Neutrophil (primary cell): ENCODE results near the gene HSFX4.
"Not testable (repeated sequence)": the region's sequence is repeated elsewhere in the genome, so short reads cannot be mapped to it uniquely, and the experiment has no call there.

Experiments used
- H3K27ac ChIP-seq: fragments of 200-600 bp; sonication (generic); 2 replicates; pipeline ENCODE4 v1.5.1; 2016; ENCODE audit warnings: mild to moderate bottlenecking, moderate library complexity
- H3K27me3 ChIP-seq: fragments of 200-600 bp; sonication (generic); 2 replicates; pipeline ENCODE4 v1.6.0; 2016; ENCODE audit warnings: mild to moderate bottlenecking
- H3K36me3 ChIP-seq: fragments of 200-600 bp; sonication (generic); 2 replicates; pipeline ENCODE4 v1.5.1; 2017
- H3K4me1 ChIP-seq, 2 experiments: fragments of 200-600 bp in 1 of 2; sonication (generic) in 1 of 2; 1 replicate in 1 of 2; 2 replicates in 1 of 2; pipeline versions ENCODE4 v1.5.1 to v1.6.1; 2013 to 2016; ENCODE audit warnings: low read depth in 1 of 2, low read length in 1 of 2, mild to moderate bottlenecking in 1 of 2, moderate library complexity in 1 of 2; ENCODE audit not compliant: control insufficient read depth in 1 of 2, insufficient read depth in 1 of 2
- H3K4me3 ChIP-seq, 2 experiments: fragments of 200-600 bp in 1 of 2; sonication (generic) in 1 of 2; 1 replicate in 1 of 2; 2 replicates in 1 of 2; pipeline ENCODE4 v1.5.1; 2013 to 2016; ENCODE audit warnings: low read depth in 1 of 2, low read length in 1 of 2, mild to moderate bottlenecking in 1 of 2, moderate library complexity in 1 of 2
- H3K9me3 ChIP-seq: fragments of 200-600 bp; sonication (generic); 2 replicates; pipeline ENCODE4 v1.5.1; 2016
- TF ChIP-seq, protein P1 (sequence below): fragments of 200-600 bp; sonication (generic); IDR thresholded peaks from 2 replicates; pipeline ENCODE4 v1.5.1; 2016; ENCODE audit warnings: antibody characterized with exemption

HSFX4 gene, protein sequence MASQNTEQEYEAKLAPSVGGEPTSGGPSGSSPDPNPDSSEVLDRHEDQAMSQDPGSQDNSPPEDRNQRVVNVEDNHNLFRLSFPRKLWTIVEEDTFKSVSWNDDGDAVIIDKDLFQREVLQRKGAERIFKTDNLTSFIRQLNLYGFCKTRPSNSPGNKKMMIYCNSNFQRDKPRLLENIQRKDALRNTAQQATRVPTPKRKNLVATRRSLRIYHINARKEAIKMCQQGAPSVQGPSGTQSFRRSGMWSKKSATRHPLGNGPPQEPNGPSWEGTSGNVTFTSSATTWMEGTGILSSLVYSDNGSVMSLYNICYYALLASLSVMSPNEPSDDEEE

DNA sequence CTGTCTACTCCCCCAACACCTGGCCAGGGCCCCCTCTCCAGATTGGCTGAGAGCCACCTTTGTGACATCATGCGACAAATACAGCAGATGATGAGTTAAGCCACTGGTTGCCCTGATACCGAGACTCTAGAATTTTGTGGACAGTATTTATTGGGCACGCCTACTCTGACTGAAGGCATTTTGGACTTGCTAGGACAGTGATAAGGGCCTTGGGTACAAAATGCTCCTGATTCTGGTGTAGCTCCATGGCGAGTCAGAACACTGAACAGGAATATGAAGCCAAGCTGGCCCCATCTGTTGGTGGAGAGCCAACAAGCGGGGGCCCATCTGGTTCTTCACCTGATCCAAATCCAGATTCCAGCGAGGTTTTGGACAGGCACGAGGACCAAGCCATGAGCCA, at the start of gene HSFX4:
TSS of gene HSFX4 (plus strand) at position 174 of the 400 bp plus-strand sequence. CDS start at position 246, 72 bp downstream.
- H3K4me1 ChIP-seq, H3K4me3 ChIP-seq, H3K27me3 ChIP-seq, H3K27ac ChIP-seq, H3K36me3 ChIP-seq, H3K9me3 ChIP-seq: not testable (repeated sequence)

DNA sequence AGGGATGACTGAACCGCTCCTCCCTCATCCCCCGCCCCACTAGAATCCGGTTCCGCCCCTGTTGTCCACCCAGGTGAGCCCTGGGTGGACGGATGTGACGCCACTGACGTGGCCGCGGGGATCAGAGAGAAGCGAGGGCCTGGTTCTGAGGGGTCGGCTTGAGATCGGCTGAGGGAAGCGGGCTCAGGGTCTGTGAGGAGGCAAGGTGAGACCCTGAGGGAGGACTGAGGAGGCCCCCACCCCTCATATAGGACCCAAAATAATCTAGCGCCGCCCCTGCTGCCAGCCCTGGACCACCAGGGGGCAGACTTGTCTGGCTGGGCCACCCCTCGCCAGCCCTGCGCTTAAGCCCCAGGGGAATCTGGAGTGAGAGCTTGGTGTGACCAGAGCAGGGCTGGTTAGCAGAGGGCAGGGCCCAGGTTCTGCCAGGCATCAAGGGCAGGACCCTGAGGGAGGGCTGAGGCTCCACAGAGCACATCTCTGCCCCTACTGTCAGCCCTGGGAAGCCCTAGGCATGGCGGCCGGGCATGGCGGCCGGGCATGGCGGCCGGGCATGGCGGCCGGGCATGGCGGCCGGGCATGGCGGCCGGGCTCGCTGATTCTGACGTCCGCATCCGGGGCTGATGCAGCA, 48.2 kb upstream of the HSFX4 start, which contains the start of gene MAGEA8:
TSS of gene MAGEA8 (plus strand) at position 103 of the 631 bp plus-strand sequence. CDS start 3,090 bp downstream, outside the sequence.
- TF ChIP-seq, protein P1, sequence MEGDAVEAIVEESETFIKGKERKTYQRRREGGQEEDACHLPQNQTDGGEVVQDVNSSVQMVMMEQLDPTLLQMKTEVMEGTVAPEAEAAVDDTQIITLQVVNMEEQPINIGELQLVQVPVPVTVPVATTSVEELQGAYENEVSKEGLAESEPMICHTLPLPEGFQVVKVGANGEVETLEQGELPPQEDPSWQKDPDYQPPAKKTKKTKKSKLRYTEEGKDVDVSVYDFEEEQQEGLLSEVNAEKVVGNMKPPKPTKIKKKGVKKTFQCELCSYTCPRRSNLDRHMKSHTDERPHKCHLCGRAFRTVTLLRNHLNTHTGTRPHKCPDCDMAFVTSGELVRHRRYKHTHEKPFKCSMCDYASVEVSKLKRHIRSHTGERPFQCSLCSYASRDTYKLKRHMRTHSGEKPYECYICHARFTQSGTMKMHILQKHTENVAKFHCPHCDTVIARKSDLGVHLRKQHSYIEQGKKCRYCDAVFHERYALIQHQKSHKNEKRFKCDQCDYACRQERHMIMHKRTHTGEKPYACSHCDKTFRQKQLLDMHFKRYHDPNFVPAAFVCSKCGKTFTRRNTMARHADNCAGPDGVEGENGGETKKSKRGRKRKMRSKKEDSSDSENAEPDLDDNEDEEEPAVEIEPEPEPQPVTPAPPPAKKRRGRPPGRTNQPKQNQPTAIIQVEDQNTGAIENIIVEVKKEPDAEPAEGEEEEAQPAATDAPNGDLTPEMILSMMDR: no peak
- no peaks in the 10 kb centered on the region for H3K36me3 ChIP-seq
- H3K9me3 ChIP-seq: no peaks in the 10 kb centered on the region
- H3K4me1 ChIP-seq: no peaks in the 10 kb centered on the region
- no peak within 1 kb of the TSS for H3K4me3 ChIP-seq
- no peaks in the 10 kb centered on the region for H3K27me3 ChIP-seq
- no peak within 1 kb of the TSS for H3K27ac ChIP-seq

DNA sequence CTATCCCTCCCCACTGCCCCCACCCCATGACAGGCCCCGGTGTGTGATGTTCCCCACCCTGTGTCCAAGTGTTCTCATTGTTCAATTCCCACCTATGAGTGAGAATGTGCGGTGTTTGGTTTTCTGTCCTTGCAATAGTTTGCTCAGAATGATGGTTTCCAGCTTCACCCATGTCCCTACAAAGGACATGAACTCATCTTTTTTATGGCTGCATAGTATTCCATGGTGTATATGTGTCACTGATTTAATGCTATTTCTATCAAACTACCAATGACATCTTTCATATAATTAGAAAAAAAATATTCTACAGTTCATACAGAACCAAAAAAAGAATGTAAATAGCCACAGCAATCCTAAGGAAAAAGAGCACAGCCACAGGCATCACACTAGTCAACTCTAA, 38.5 kb upstream of the HSFX4 start:
- H3K36me3 ChIP-seq, H3K4me3 ChIP-seq, H3K27ac ChIP-seq, H3K27me3 ChIP-seq, H3K4me1 ChIP-seq, H3K9me3 ChIP-seq: not testable (repeated sequence)

DNA sequence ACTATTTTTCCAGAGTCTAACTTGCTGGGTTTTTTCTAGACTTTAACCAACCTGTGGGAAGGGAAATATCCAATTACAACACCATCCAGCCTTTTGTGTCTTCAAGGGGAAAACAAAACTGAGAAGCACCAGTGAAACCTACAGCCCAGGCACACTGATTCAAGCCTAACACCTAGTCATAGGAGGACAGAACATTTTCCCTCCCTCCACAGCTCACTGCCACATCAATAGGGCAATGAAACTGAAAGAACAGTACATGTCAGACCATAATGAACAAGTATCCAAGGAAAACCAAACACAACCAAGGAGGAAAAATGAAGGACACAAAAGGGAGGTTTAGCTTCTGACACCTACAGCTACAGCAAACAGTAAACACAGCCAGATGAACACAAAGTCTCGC, 30.8 kb upstream of the HSFX4 start:
- TF ChIP-seq, protein P1: no peak
- Histone ChIP-seq H3K4me3 (no peak overlapping the region), H3K27me3 (no peaks in the 10 kb centered on the region), H3K36me3 (no peaks in the 10 kb centered on the region), H3K4me1 (no peaks in the 10 kb centered on the region), H3K27ac (no peak overlapping the region), H3K9me3 (no peaks in the 10 kb centered on the region)

DNA sequence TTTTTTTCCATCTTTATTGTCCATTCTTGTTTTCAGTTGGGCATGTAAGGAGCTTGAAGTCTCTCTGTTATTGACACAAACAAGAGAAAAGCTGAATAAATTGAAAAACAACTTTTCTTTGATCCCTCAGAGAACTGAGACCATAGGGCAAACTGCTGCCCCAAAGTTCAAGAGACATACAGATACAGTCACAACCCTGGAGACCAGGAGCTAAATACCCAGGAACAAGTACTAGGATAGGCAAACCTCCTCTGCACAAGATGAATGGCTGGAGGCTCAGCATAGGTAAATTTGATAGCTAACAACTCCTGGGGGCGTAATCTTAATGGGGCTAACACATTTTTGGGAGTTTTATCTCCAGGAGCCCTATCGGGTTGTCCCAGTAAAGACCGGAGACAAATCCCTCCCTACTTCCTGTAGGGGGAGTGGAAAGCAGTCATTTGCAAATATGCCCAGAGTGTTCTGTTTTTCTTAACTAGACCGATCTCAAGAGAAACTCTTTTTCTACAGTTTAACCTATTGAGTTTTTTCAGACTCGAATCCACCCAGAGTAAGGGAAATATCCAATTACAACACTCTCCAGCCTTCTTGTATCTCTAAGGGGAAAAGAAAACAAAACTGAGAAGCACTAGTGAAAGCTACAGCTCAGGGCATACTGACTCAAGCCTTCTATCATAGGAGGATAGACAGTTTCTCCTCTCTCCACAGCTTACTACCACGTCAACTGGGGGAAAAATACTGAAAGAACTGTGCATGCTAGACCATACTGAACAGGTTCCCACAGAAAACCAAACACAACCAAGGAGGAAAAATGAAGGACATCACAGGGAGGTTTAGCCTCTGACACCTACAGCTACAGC, 25.3 kb upstream of the HSFX4 start:
- TF ChIP-seq, protein P1: no peak
- no peak overlapping the region for H3K4me3 ChIP-seq
- H3K36me3 ChIP-seq: no peaks in the 10 kb centered on the region
- no peaks in the 10 kb centered on the region for H3K27me3 ChIP-seq
- H3K4me1 ChIP-seq: no peaks in the 10 kb centered on the region
- H3K27ac ChIP-seq: no peak overlapping the region
- H3K9me3 ChIP-seq: no peaks in the 10 kb centered on the region

DNA sequence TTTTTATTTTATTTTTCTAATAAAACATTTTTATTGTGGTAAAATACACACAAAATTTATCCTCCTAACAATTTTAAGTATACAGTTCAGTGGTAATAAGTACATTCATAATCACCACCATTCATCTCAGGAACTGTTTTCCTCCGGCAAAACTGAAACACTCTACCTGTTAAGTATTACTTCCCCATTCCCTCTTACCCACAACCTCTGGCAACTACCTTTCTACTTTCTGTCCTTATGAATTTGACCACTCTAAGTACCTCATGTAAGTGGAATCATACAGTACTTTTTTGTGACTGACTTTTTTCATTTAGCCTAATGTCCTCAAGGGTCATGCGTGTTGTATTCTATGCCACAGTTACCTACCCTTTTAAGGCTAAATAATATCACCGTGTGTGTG, 21.1 kb upstream of the HSFX4 start:
- Histone ChIP-seq H3K4me3 (no peak overlapping the region), H3K36me3 (no peaks in the 10 kb centered on the region), H3K4me1 (no peaks in the 10 kb centered on the region), H3K27me3 (no peaks in the 10 kb centered on the region), H3K9me3 (no peaks in the 10 kb centered on the region), H3K27ac (no peak overlapping the region)
- TF ChIP-seq, protein P1: no peak
